Stimulated activated memory B cell treated with anti-CD40 and anti-IgM and Interleukin-4, amounts not matched to agents 10 μg/mL and 1 μg/mL and 100 μg/mL, for 72 hours (primary cell): ENCODE data around the gene USF3.

Experiments
- ATAC-seq: fragments of 150-1000 bp; cut with Tn5 transposase; 2 replicates; pipeline ENCODE4 v1.10.0; 2021
- H3K27ac Mint-ChIP-seq: one replicate; pipeline ENCODE4 v1.8.0; 2022; ENCODE audit warnings: mild to moderate bottlenecking, mixed read lengths
- H3K27me3 Mint-ChIP-seq: one replicate; pipeline ENCODE4 v1.8.0; 2022; ENCODE audit warnings: mixed read lengths
- H3K36me3 Mint-ChIP-seq: one replicate; pipeline ENCODE4 v1.8.0; 2022; ENCODE audit warnings: mixed read lengths
- H3K4me1 Mint-ChIP-seq: one replicate; pipeline ENCODE4 v1.8.0; 2022; ENCODE audit warnings: mixed read lengths
- H3K4me3 Mint-ChIP-seq: one replicate; pipeline ENCODE4 v1.8.0; 2022; ENCODE audit warnings: mild to moderate bottlenecking, moderate library complexity, mixed read lengths
- H3K9me3 Mint-ChIP-seq: one replicate; pipeline ENCODE4 v1.8.0; 2022; ENCODE audit warnings: mixed read lengths

USF3 gene

DNA sequence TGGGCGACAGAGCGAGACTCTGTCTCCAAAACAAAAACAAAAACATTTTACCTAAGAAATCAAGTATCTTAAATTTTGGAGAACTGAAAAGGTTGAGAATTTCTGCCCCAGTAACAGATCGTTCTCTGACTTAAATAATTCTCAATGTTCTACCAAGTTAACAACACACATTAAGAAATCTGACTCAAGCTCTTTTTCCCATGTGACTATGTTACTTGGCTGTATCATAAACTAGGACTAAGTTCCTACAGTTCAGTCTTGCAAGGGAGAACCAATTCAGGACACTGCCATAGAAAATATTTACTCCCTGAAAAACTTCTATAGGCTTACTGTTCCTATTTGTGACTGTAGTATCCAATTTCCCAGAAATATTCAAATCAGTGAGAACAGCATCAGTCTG is 20.9 kb upstream of the USF3 start:
- ATAC-seq: no peak
- no peak overlapping the region for H3K27ac Mint-ChIP-seq
- H3K36me3 Mint-ChIP-seq: peaks cover 47% of the 10 kb centered on the region
- H3K27me3 Mint-ChIP-seq: no peaks in the 10 kb centered on the region
- H3K9me3 Mint-ChIP-seq: no peaks in the 10 kb centered on the region
- no peak overlapping the region for H3K4me3 Mint-ChIP-seq
- H3K4me1 Mint-ChIP-seq: peaks cover 4% of the 10 kb centered on the region

DNA sequence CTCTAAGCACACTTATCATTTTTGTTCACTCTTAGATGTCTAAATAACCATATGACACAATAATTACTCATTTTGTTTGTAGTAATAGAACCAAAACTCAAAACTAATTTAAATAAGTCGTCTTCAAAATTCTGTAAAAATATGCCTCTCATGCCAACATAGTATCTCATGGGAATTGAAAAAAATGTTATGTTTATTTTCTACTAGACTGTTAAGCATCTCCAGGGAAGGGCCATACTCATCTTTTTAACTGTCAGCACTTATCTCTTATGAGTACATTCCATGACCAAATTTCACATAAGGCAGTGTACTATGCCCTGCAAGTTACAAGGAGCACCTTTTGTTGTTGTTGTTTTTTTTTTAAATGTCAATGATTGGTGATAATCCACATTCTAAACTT is 18.3 kb upstream of the USF3 start:
- no peaks in the 10 kb centered on the region for H3K9me3 Mint-ChIP-seq
- H3K27me3 Mint-ChIP-seq: no peaks in the 10 kb centered on the region
- no peak for ATAC-seq
- no peak overlapping the region for H3K27ac Mint-ChIP-seq
- no peak overlapping the region for H3K4me3 Mint-ChIP-seq
- peaks cover 30% of the 10 kb centered on the region for H3K36me3 Mint-ChIP-seq
- H3K4me1 Mint-ChIP-seq: peaks cover 6% of the 10 kb centered on the region

DNA sequence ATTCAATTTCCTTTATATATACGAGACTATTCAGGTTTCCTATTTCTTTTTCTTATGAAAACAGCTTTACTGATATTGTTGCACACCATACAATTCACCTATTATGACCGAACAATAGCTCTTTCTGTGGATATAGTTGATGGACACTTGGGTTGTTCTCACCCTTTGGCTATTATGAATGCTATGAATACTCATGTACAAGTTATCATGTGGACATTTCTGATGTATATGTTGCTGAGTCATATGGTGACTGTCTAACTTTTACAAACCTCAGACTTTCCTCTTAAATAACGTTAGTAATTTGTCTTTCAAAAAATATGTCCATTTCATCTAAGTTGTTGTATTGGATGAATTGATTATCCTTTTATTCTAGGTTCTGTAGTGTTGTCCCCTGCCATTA is 15.7 kb upstream of the USF3 start:
- Mint-ChIP-seq H3K4me1 (peaks cover 6% of the 10 kb centered on the region), H3K9me3 (no peaks in the 10 kb centered on the region)

GRCh38 chr3:113707835-113708234 is 11.4 kb upstream of the USF3 start:
- Mint-ChIP-seq H3K36me3 (no peaks in the 10 kb centered on the region), H3K27me3 (no peaks in the 10 kb centered on the region), H3K4me3 (no peak overlapping the region), H3K27ac (no peak overlapping the region), H3K9me3 (no peaks in the 10 kb centered on the region), H3K4me1 (peaks cover 6% of the 10 kb centered on the region)
- ATAC-seq: no peak

More for the DNA sequence above, 15.7 kb upstream of the USF3 start:
- no peaks in the 10 kb centered on the region for H3K27me3 Mint-ChIP-seq
- H3K27ac Mint-ChIP-seq: no peak overlapping the region
- ATAC-seq: no peak
- H3K36me3 Mint-ChIP-seq: peaks cover 16% of the 10 kb centered on the region
- H3K4me3 Mint-ChIP-seq: no peak overlapping the region

DNA sequence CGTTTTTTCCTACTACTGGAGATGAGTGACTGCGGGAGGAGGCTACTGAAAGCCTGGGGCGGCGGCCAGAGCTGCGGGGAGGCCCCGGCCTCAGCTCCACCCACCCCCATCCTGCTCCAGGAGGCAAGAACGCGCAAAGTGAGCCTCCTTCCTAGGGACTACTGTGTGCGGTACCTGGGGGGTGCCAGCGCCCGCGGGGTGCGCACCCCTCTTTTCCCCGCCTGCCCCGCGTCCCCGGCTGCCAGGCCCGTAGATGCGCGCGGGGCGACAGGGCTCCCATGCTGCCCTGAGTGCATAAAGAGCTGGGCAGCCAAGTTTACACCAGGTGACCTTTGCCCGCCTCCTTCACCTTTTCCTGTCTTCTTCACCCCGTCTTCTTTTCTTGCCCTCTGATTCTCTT is 2.5 kb upstream of the USF3 start:
- Mint-ChIP-seq H3K4me3 (peak overlapping the region; percentile 77), H3K27me3 (no peaks in the 10 kb centered on the region), H3K4me1 (peaks cover 10% of the 10 kb centered on the region), H3K9me3 (no peaks in the 10 kb centered on the region), H3K36me3 (no peaks in the 10 kb centered on the region), H3K27ac (no peak overlapping the region)
- no peak for ATAC-seq

DNA sequence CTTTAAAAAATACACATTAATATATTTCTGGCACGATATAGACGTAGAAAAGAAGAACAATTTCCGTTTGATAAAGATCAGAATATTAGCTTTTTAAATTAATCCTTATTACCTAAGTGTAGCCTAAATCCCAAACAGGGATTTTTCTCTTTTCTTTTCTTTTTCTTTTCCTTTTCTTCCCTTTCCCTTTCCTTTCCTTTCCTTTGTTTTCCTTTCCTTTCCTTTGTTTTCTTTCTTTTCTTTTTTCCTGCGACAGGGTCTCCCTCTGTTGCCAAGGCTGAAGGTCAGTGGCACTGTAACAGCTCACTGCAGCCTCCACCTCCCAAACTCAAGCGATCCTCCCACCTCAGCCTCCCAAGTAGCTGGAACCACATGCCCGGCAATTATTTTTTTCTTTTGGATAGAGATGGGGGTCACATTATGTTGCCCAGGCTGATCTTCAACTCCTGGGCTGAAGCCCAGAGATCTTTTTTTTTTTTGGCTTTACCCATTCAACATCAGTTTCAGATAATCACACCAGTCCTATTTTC is 1.8 kb upstream of the USF3 start:
- H3K27ac Mint-ChIP-seq: no peak overlapping the region
- peak overlapping the region; percentile 77 for H3K4me3 Mint-ChIP-seq
- H3K4me1 Mint-ChIP-seq: peaks cover 16% of the 10 kb centered on the region
- H3K9me3 Mint-ChIP-seq: no peaks in the 10 kb centered on the region
- no peak for ATAC-seq
- H3K27me3 Mint-ChIP-seq: no peaks in the 10 kb centered on the region
- no peaks in the 10 kb centered on the region for H3K36me3 Mint-ChIP-seq

GRCh38 chr3:113697500-113698090 is 1.2 kb upstream of the USF3 start:
- Mint-ChIP-seq H3K36me3 (no peaks in the 10 kb centered on the region), H3K9me3 (no peaks in the 10 kb centered on the region), H3K27ac (no peak overlapping the region), H3K4me1 (peaks cover 19% of the 10 kb centered on the region), H3K27me3 (no peaks in the 10 kb centered on the region), H3K4me3 (no peak overlapping the region)
- no peak for ATAC-seq

DNA sequence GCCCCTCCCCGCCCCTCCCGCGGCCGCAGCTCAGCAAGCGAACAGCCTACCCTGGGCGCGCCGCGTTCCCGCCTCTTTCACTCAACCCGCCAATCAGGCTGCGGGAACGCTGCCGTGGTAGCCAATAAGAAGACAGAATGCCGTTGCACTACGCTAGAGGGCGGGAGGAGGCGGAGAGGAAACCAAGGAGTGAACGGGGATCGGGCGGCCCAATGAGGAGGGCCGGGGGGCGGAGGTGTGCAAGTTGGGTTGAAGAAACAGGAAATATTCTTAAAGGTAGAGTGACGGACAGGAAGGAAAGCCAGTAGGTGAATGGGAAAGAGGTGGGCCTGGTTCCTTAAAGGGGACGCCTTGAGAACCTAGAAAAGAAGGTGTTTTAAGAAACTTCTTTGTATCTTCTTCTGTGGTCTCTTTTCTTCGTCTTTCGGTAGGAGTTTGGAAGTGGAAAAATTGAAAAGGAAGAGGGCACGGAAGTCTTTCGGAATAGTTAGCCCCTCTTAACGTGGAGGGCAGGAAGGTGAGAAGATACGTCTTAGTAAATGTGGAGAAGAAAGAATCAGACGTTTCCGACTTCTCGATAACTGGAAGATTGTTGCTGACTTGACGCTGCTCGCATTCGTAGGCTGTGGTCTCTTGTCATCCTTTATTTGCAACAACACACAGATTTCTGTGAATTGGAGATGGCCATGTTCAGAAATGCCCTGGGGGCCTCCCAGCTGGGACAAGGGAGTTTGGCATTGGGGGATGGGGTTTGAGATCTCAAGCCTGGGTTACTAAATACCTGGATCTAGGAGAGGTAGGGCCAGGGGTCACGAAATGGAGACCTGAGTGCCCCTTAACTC is 437 bp upstream of the USF3 start:
- H3K4me3 Mint-ChIP-seq: no peak overlapping the region
- peaks cover 19% of the 10 kb centered on the region for H3K4me1 Mint-ChIP-seq
- H3K36me3 Mint-ChIP-seq: no peaks in the 10 kb centered on the region
- no peaks in the 10 kb centered on the region for H3K9me3 Mint-ChIP-seq
- H3K27me3 Mint-ChIP-seq: no peaks in the 10 kb centered on the region
- no peak overlapping the region for H3K27ac Mint-ChIP-seq
- peak; percentile 95 for ATAC-seq

GRCh38 chr3:113695431-113695785 is 1.0 kb downstream of the USF3 start:
- ATAC-seq: no peak
- H3K9me3 Mint-ChIP-seq: no peaks in the 10 kb centered on the region
- peak overlapping the region; percentile 96 for H3K4me3 Mint-ChIP-seq
- peak overlapping the region; percentile 91 for H3K27ac Mint-ChIP-seq
- no peaks in the 10 kb centered on the region for H3K27me3 Mint-ChIP-seq
- peaks cover 19% of the 10 kb centered on the region for H3K4me1 Mint-ChIP-seq
- no peaks in the 10 kb centered on the region for H3K36me3 Mint-ChIP-seq

- no peak overlapping the region for H3K27ac Mint-ChIP-seq
- ATAC-seq: no peak
- peaks cover 5% of the 10 kb centered on the region for H3K36me3 Mint-ChIP-seq
- H3K9me3 Mint-ChIP-seq: no peaks in the 10 kb centered on the region
- no peak overlapping the region for H3K4me3 Mint-ChIP-seq
- peaks cover 16% of the 10 kb centered on the region for H3K4me1 Mint-ChIP-seq
- H3K27me3 Mint-ChIP-seq: no peaks in the 10 kb centered on the region
Measured at GRCh38 chr3:113690482-113690881, 6.0 kb downstream of the USF3 start.

- no peak for ATAC-seq
Measured at GRCh38 chr3:113685956-113686721, 10.3 kb downstream of the USF3 start.

DNA sequence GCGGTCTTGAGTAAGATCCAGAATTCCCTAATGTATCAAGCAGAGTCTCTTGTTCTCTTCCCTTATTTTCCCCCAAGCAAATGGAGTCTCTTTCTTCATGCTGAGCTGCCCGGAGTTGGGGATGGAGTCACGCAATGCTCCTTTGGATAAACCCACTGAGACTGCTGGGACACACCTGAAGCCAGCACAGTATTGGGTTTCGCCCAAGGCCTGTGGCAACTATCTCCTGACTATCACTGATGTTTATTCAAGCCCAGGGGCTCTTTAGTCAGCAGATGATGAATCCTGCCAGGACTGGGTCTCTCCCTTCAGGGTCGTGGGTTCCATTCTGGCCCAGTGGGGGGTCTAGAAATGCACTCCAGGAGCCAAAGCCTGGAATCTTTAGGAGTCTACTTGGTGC is 11.3 kb downstream of the USF3 start:
- Mint-ChIP-seq H3K36me3 (peaks cover 24% of the 10 kb centered on the region), H3K27ac (no peak overlapping the region), H3K4me1 (peaks cover 12% of the 10 kb centered on the region), H3K9me3 (peaks cover 5% of the 10 kb centered on the region), H3K4me3 (no peak overlapping the region), H3K27me3 (no peaks in the 10 kb centered on the region)
- ATAC-seq: no peak

More at GRCh38 chr3:113685956-113686721, 10.3 kb downstream of the USF3 start:
- Mint-ChIP-seq H3K27me3 (no peaks in the 10 kb centered on the region), H3K9me3 (peaks cover 5% of the 10 kb centered on the region), H3K27ac (no peak overlapping the region), H3K4me3 (no peak overlapping the region), H3K36me3 (peaks cover 24% of the 10 kb centered on the region), H3K4me1 (peaks cover 12% of the 10 kb centered on the region)

DNA sequence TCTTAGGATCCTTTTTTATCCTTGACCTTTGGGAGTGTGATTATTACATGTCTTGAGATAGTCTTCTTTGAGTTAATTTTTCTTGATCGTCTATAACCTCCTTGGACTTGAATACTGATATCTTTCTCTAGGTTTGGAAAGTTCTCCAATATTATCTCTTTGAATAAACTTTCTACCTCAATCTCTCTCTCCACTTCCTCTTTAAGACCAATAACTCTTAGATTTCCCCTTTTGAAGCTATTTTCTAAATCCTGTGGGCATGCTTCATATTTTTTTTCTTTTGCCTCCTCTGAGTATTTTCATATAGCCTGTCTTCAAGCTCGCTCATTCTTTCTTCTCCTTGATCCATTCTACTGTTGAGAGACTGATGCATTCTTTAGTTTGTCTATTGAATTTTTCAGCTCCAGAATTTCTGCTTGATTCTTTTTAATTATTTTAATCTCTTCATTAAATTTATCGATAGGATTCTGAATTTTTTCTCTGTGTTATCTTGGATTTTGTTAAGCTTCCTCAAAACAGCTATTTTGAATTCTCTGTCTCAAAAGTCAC is 12.1 kb downstream of the USF3 start:
- H3K27ac Mint-ChIP-seq: no peak overlapping the region
- H3K36me3 Mint-ChIP-seq: peaks cover 24% of the 10 kb centered on the region
- ATAC-seq: no peak
- peaks cover 12% of the 10 kb centered on the region for H3K4me1 Mint-ChIP-seq
- H3K27me3 Mint-ChIP-seq: no peaks in the 10 kb centered on the region
- H3K4me3 Mint-ChIP-seq: no peak overlapping the region
- H3K9me3 Mint-ChIP-seq: peaks cover 5% of the 10 kb centered on the region

DNA sequence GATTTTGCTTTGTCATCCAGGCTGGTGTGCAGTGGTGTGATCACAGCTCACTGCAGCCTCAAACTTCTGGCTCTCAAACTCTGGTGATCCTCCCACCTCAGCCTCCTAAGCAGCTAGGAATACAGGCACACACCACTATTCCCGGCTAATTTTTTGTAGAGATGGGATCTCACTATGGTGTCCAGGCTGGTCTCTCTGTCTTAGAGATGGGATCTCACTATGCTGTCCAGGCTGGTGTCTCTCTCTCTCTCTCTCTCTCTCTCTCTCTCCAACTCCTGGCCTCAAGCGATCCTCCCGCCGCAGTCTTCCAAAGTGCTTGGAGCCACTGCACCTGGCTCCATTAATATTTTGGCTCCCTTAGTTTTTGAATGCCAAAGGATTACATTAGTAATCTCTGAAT is 17.7 kb downstream of the USF3 start:
- H3K36me3 Mint-ChIP-seq: peaks cover 33% of the 10 kb centered on the region

DNA sequence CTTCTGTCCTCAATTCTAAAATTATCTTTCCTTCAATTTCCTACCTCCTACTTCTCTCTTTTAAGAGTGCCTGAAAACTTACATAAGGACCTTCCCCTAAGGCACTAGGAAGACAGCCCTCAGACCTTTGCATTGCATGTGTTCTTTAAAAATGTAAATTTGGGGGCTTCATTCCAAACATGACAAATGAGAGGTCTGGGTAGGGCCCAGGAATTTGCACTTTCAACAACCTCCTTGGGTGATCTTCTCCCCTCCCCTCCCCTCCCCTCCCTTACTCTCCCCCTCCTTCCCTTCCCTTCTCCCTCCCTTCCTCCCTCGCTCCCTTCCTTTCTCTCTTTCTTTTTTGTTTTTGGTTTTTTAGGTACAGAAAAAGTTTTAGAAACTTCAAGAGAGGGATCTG is 18.7 kb downstream of the USF3 start:
- H3K4me3 Mint-ChIP-seq: no peak overlapping the region
- peaks cover 30% of the 10 kb centered on the region for H3K36me3 Mint-ChIP-seq
- H3K27ac Mint-ChIP-seq: no peak overlapping the region
- peaks cover 8% of the 10 kb centered on the region for H3K9me3 Mint-ChIP-seq
- peaks cover 16% of the 10 kb centered on the region for H3K4me1 Mint-ChIP-seq
- no peaks in the 10 kb centered on the region for H3K27me3 Mint-ChIP-seq
- no peak for ATAC-seq

More for the DNA sequence above, 17.7 kb downstream of the USF3 start:
- Mint-ChIP-seq H3K27me3 (no peaks in the 10 kb centered on the region), H3K27ac (peak overlapping the region; percentile 66), H3K4me3 (no peak overlapping the region), H3K4me1 (peaks cover 16% of the 10 kb centered on the region), H3K9me3 (peaks cover 8% of the 10 kb centered on the region)
- ATAC-seq: no peak
